HG03045 (cell line): Measurements from ENCODE around the gene AHNAK.

Source experiments
- ATAC-seq: cut with Tn5 transposase; IDR thresholded peaks from one replicate; pipeline ENCODE4 v1.9.1; 2021; ENCODE audit warnings: mild to moderate bottlenecking, moderate library complexity; ENCODE audit not compliant: unreplicated experiment

The AHNAK gene

GRCh38 chr11:62411524-62411923 is 135.1 kb downstream of the AHNAK start:
- ATAC-seq, result no peak

GRCh38 chr11:62410972-62411371 is 135.6 kb downstream of the AHNAK start:
- no peak for ATAC-seq

GRCh38 chr11:62409831-62410230 is 136.8 kb downstream of the AHNAK start:
- no peak for ATAC-seq

- ATAC-seq, result no peak
These were observed 140.6 kb downstream of the AHNAK start for GRCh38 chr11:62406034-62406433.

GRCh38 chr11:62404901-62405300 is 141.7 kb downstream of the AHNAK start:
- ATAC-seq, result no peak

- ATAC-seq, result no peak
These were observed 142.2 kb downstream of the AHNAK start for GRCh38 chr11:62404435-62404834.

- no peak for ATAC-seq
These were observed 143.5 kb downstream of the AHNAK start for GRCh38 chr11:62402960-62403730.

- ATAC-seq, result no peak
These were observed 144.2 kb downstream of the AHNAK start for GRCh38 chr11:62402226-62402959.

- no peak for ATAC-seq
These were observed 144.8 kb downstream of the AHNAK start for GRCh38 chr11:62401811-62402210.

GRCh38 chr11:62401356-62401755 is 145.2 kb downstream of the AHNAK start:
- ATAC-seq, result no peak

- ATAC-seq, result no peak
These were observed 145.8 kb downstream of the AHNAK start for GRCh38 chr11:62400760-62401159.

- ATAC-seq, result no peak
These were observed 146.3 kb downstream of the AHNAK start for GRCh38 chr11:62400281-62400680.

- ATAC-seq, result no peak
These were observed 146.7 kb downstream of the AHNAK start for GRCh38 chr11:62399878-62400266.

- no peak for ATAC-seq
These were observed 147.3 kb downstream of the AHNAK start for GRCh38 chr11:62399172-62399877.

- ATAC-seq, result no peak
These were observed 148.3 kb downstream of the AHNAK start for GRCh38 chr11:62398011-62398994.

GRCh38 chr11:62395885-62396551 is 150.6 kb downstream of the AHNAK start:
- no peak for ATAC-seq

GRCh38 chr11:62394825-62395538 is 151.6 kb downstream of the AHNAK start:
- ATAC-seq, result no peak

GRCh38 chr11:62393735-62394134 is 152.9 kb downstream of the AHNAK start:
- ATAC-seq, result no peak

- no peak for ATAC-seq
These were observed 153.5 kb downstream of the AHNAK start for GRCh38 chr11:62393061-62393611.
